Aorta (tissue), 5 donors: ENCODE results near the gene SLC17A5. TPM values are rescaled to one million over a fixed set of nuclear protein-coding genes. Genes with fewer than 3 reads are reported as not detected.
A peak's percentile ranks its signal among the peaks of the same experiment; 100 is the strongest.
"Not testable (repeated sequence)": the region's sequence is repeated elsewhere in the genome, so short reads cannot be mapped to it uniquely, and the experiment has no call there.

Experiments used
- ATAC-seq: fragments of 200-7000 bp; cut with Tn5 transposase; one replicate; pipeline ENCODE4 v1.9.1; 2022; ENCODE audit warnings: moderate library complexity; ENCODE audit not compliant: low FRiP score
- DNase-seq, 2 donors: peaks; one replicate each; pipeline ENCODE4 v3.0.0-alpha.2; 2020
- H3K27ac ChIP-seq, 2 donors: one replicate each; pipeline ENCODE4 v1.5.1; 2013; ENCODE audit warnings: low read length in 2 of 2, mild to moderate bottlenecking in 2 of 2, moderate library complexity in 2 of 2, control low read depth in 1 of 2, inconsistent platforms in 1 of 2, low read depth in 1 of 2
- H3K27me3 ChIP-seq, 2 donors: one replicate each; pipeline ENCODE4 v1.6.1; 2013; ENCODE audit warnings: control low read depth in 1 of 2, low read length in 1 of 2, mild to moderate bottlenecking in 1 of 2, moderate library complexity in 1 of 2; ENCODE audit not compliant: insufficient read depth in 2 of 2, control insufficient read depth in 1 of 2
- H3K36me3 ChIP-seq, 2 donors: one replicate each; pipeline ENCODE4 v1.6.1; 2013; ENCODE audit warnings: control low read depth in 1 of 2, low read length in 1 of 2, mild to moderate bottlenecking in 1 of 2; ENCODE audit not compliant: insufficient read depth in 2 of 2, control insufficient read depth in 1 of 2
- H3K4me1 ChIP-seq, 2 donors: one replicate each; pipeline ENCODE4 v1.6.1; 2013; ENCODE audit warnings: low read length in 2 of 2, control low read depth in 1 of 2, mild to moderate bottlenecking in 1 of 2, moderate library complexity in 1 of 2; ENCODE audit not compliant: insufficient read depth in 2 of 2, control insufficient read depth in 1 of 2
- H3K4me3 ChIP-seq, 2 donors: one replicate each; pipeline ENCODE4 v1.5.1; 2013; ENCODE audit warnings: low read length in 2 of 2, control low read depth in 1 of 2, mild to moderate bottlenecking in 1 of 2
- H3K9me3 ChIP-seq: one replicate; pipeline ENCODE4 v1.6.1; 2013; ENCODE audit warnings: mild to moderate bottlenecking, low read length; ENCODE audit not compliant: control insufficient read depth
- WGBS, 2 donors: extraction: QIAGEN DNeasy Blood & Tissue Kit; methylation state at CpG; one replicate each; pipeline ENCODE4 v1.1.7; 2013; 5-methylcytosine and 5-hydroxymethylcytosine counted together
- intact Hi-C, 2 donors: fragments of 100-400 bp; cut with DNase I; formaldehyde crosslinking; loops; one replicate each; pipeline versions ENCODE4 v1.14.2 to v1.15.0; 2022
- polyA plus RNA-seq, 2 donors: library from polyadenylated mRNA; stranded (reverse); fragments of 200-250 nt; gene quantifications; one replicate each; pipeline ENCODE4 v1.2.3, GENCODE V29; 2013
- total RNA-seq, 2 donors: library from RNA; stranded (reverse); fragmentation: NEBNext Ultra II Directional; extraction: Animal tissue kit (Norgen Biotek cat#: 25700); gene quantifications; one replicate each; pipeline ENCODE4 v1.2.1, GENCODE V29; 2021
- donor health status: healthy with polysubstance abuse.
- donor health status: Bipolar disorder and iron deficiency.
- donor health status: DM: no; HTN: no; CAD: no.
- donor health status: DM: no; HTN: no; CAD: no.
- donor health status: DM: yes; HTN: yes; CAD: no.

Gene SLC17A5
- total and polyA plus RNA-seq, 4 donors = 10.7 to 22.4 (median 16.4) TPM

- intact Hi-C loops = no loop called here
- no peak overlapping the region for H3K4me3 ChIP-seq
These were observed 37.7 kb upstream of the SLC17A5 start for GRCh38 chr6:73691512-73691911.

GRCh38 chr6:73690056-73690455 lies 36.3 kb upstream of the SLC17A5 start:
- intact Hi-C loops = no loop called here
- Histone ChIP-seq H3K4me1 (peaks cover 0 to 2% of the 10 kb centered on the region in 2 donors), H3K36me3 (no peaks in the 10 kb centered on the region), H3K4me3 (no peak overlapping the region), H3K9me3 (no peaks in the 10 kb centered on the region), H3K27ac (no peak overlapping the region), H3K27me3 (no peaks in the 10 kb centered on the region)
- ATAC-seq = no peak
- no peak for DNase-seq
- 82 to 85% methylated on average over 5 of the region's 5 CpGs for WGBS, 2 donors

More at GRCh38 chr6:73691512-73691911, 37.7 kb upstream of the SLC17A5 start:
- Histone ChIP-seq H3K36me3 (no peaks in the 10 kb centered on the region), H3K4me1 (peaks cover 0 to 2% of the 10 kb centered on the region in 2 donors), H3K27me3 (no peaks in the 10 kb centered on the region), H3K27ac (no peak overlapping the region), H3K9me3 (no peaks in the 10 kb centered on the region)
- DNase-seq (no peak), ATAC-seq (no peak)

- intact Hi-C loops = no loop called here
- no peaks in the 10 kb centered on the region for H3K4me1 ChIP-seq
- 57% methylated on average over 1 of the region's 1 CpG for WGBS, 2 donors
These were observed 34.6 kb upstream of the SLC17A5 start for GRCh38 chr6:73688351-73688750.

GRCh38 chr6:73683574-73683973 lies 29.8 kb upstream of the SLC17A5 start:
- ATAC-seq, H3K4me1 ChIP-seq, H3K4me3 ChIP-seq, H3K27me3 ChIP-seq, intact Hi-C loops, H3K9me3 ChIP-seq, DNase-seq, H3K27ac ChIP-seq, H3K36me3 ChIP-seq: not testable (repeated sequence)
- 76 to 83% methylated on average over 2 of the region's 2 CpGs for WGBS, 2 donors

More at GRCh38 chr6:73688351-73688750, 34.6 kb upstream of the SLC17A5 start:
- Histone ChIP-seq H3K4me3 (no peak overlapping the region), H3K27me3 (no peaks in the 10 kb centered on the region), H3K27ac (no peak overlapping the region), H3K9me3 (no peaks in the 10 kb centered on the region), H3K36me3 (no peaks in the 10 kb centered on the region)
- no peak for DNase-seq
- ATAC-seq = no peak

GRCh38 chr6:73680289-73680918 lies 26.6 kb upstream of the SLC17A5 start:
- WGBS, 2 donors = 57 to 81% methylated on average over 5 of the region's 5 CpGs
- intact Hi-C loops = no loop called here
- no peak for DNase-seq
- ATAC-seq = no peak
- Histone ChIP-seq H3K27me3 (no peaks in the 10 kb centered on the region), H3K4me3 (no peak overlapping the region), H3K27ac (no peak overlapping the region), H3K9me3 (peaks cover 3% of the 10 kb centered on the region), H3K4me1 (peaks cover 0 to 3% of the 10 kb centered on the region in 2 donors), H3K36me3 (no peaks in the 10 kb centered on the region)

- H3K4me3 ChIP-seq, H3K9me3 ChIP-seq, H3K4me1 ChIP-seq, H3K27ac ChIP-seq, H3K36me3 ChIP-seq, H3K27me3 ChIP-seq, ATAC-seq, DNase-seq: not testable (repeated sequence)
- intact Hi-C loops = loop anchor here in 1 of 2 donors (10.0 kb wide), 1 partner anchor 1535 kb away; no protein-coding TSS in a partner anchor
- WGBS, 2 donors = 84 to 85% methylated on average over 5 of the region's 5 CpGs
These were observed 26.1 kb upstream of the SLC17A5 start for GRCh38 chr6:73679846-73680245.

- ATAC-seq (no peak), DNase-seq (no peak)
- WGBS, 2 donors = 19 to 25% methylated on average over 3 of the region's 3 CpGs
- intact Hi-C loops = loop anchor here in 1 of 2 donors (10.0 kb wide), 1 partner anchor 1536 kb away; no protein-coding TSS in a partner anchor
- no peak overlapping the region for H3K4me3 ChIP-seq
- no peaks in the 10 kb centered on the region for H3K36me3 ChIP-seq
- H3K4me1 ChIP-seq = peaks cover 0 to 3% of the 10 kb centered on the region in 2 donors
- H3K27me3 ChIP-seq = no peaks in the 10 kb centered on the region
- peaks cover 3% of the 10 kb centered on the region for H3K9me3 ChIP-seq
- H3K27ac ChIP-seq = no peak overlapping the region
These were observed 25.2 kb upstream of the SLC17A5 start for GRCh38 chr6:73679009-73679408.

- Histone ChIP-seq H3K27me3 (no peaks in the 10 kb centered on the region), H3K27ac (no peak overlapping the region), H3K4me1 (peaks cover 0 to 3% of the 10 kb centered on the region in 2 donors), H3K4me3 (no peak overlapping the region), H3K9me3 (peaks cover 2% of the 10 kb centered on the region), H3K36me3 (no peaks in the 10 kb centered on the region)
- DNase-seq = peak; percentile 74 to 84
- ATAC-seq = peak; percentile 84
- intact Hi-C loops = loop anchor here (2.0 to 10.0 kb wide), 2 partner anchors 57 to 1539 kb away; no protein-coding TSS in a partner anchor
- WGBS, 2 donors = 37 to 39% methylated on average over 4 of the region's 4 CpGs
These were observed 21.8 kb upstream of the SLC17A5 start for GRCh38 chr6:73675466-73676098.
